Keratinocyte (primary cell): Measurements from ENCODE around the gene ADARB2. TPM values are rescaled to one million over a fixed set of nuclear protein-coding genes. Genes with fewer than 3 reads are reported as not detected.

Experiments
- DNase-seq: peaks from one replicate; pipeline ENCODE4 v3.0.0-alpha.2; 2011; ENCODE audit warnings: low read depth, missing footprints, low spot score
- FAIRE-seq: peaks from 2 replicates; lab custom pipeline; 2011; peaks lifted over from hg19 to GRCh38; lab: Jason Lieb, UNC
- H2AFZ ChIP-seq: 2 replicates; pipeline ENCODE4 v1.6.0; 2012; ENCODE audit warnings: low read length, control low read depth, inconsistent platforms; ENCODE audit not compliant: control insufficient read depth
- H3K27ac ChIP-seq: 2 replicates; pipeline ENCODE4 v1.5.1; 2011; ENCODE audit warnings: low read length; ENCODE audit not compliant: control insufficient read depth, insufficient read depth
- H3K27me3 ChIP-seq: 3 replicates; pipeline ENCODE4 v1.6.0; 2011; ENCODE audit warnings: low read length; ENCODE audit not compliant: control insufficient read depth, insufficient read depth; ENCODE audit errors: extremely low read depth
- H3K36me3 ChIP-seq, 2 experiments: 2 replicates in 1 of 2; 3 replicates in 1 of 2; pipeline ENCODE4 v1.5.1; 2011; ENCODE audit warnings: low read length in 2 of 2, mild to moderate bottlenecking in 1 of 2; ENCODE audit not compliant: control insufficient read depth in 2 of 2, insufficient read depth in 2 of 2; ENCODE audit errors: extremely low read depth in 1 of 2
- H3K4me1 ChIP-seq: 3 replicates; pipeline ENCODE4 v1.5.1; 2011; ENCODE audit warnings: low read length; ENCODE audit not compliant: control insufficient read depth, insufficient read depth; ENCODE audit errors: extremely low read depth
- H3K4me2 ChIP-seq: 3 replicates; pipeline ENCODE4 v1.6.0; 2011; ENCODE audit warnings: low read depth, low read length; ENCODE audit not compliant: control insufficient read depth, insufficient read depth; ENCODE audit errors: extremely low read depth
- H3K4me3 ChIP-seq, 3 experiments: fragments of 200-600 bp in 1 of 3; sonication (generic) in 1 of 3; 2 replicates in 2 of 3; 3 replicates in 1 of 3; pipeline ENCODE4 v1.5.1; 2011 to 2016; ENCODE audit warnings: low read length in 3 of 3, mild to moderate bottlenecking in 3 of 3, control low read depth in 2 of 3, inconsistent platforms in 1 of 3, low read depth in 1 of 3, mixed read lengths in 1 of 3, mixed run types in 1 of 3, moderate library complexity in 1 of 3; ENCODE audit not compliant: control insufficient read depth in 2 of 3, insufficient read depth in 2 of 3; ENCODE audit errors: extremely low read depth in 1 of 3
- H3K79me2 ChIP-seq: 2 replicates; pipeline ENCODE4 v1.6.0; 2012; ENCODE audit warnings: low read length; ENCODE audit not compliant: control insufficient read depth, insufficient read depth
- H3K9ac ChIP-seq: 3 replicates; pipeline ENCODE4 v1.6.0; 2011; ENCODE audit warnings: low read length; ENCODE audit not compliant: control insufficient read depth, insufficient read depth; ENCODE audit errors: extremely low read depth
- H3K9me1 ChIP-seq: 3 replicates; pipeline ENCODE4 v1.6.0; 2011; ENCODE audit warnings: low read length; ENCODE audit not compliant: control insufficient read depth, insufficient read depth; ENCODE audit errors: extremely low read depth
- H3K9me3 ChIP-seq: 2 replicates; pipeline ENCODE4 v1.5.1; 2012; ENCODE audit warnings: low read depth, low read length; ENCODE audit not compliant: control insufficient read depth
- H4K20me1 ChIP-seq: 3 replicates; pipeline ENCODE4 v1.6.0; 2011; ENCODE audit warnings: low read length; ENCODE audit not compliant: control insufficient read depth, insufficient read depth; ENCODE audit errors: extremely low read depth
- EZH2 ChIP-seq: IDR thresholded peaks from one replicate; pipeline ENCODE4 v1.6.1; 2012; ENCODE audit warnings: inconsistent platforms, mild to moderate bottlenecking, low read length, moderate library complexity
- dilution Hi-C: fragments of 300-500 bp; cut with MboI; formaldehyde crosslinking; loops from one replicate; pipeline ENCODE4 v1.7.0; 2020; ENCODE audit warnings: low sequenced_read_pairs; ENCODE audit not compliant: extremely low pct_ligation_motif_present
- polyA plus RNA-seq, 5 experiments: library from polyadenylated mRNA; depleted of rRNA in 3 of 5; stranded (reverse) in 3 of 5; stranded (forward) in 1 of 5; unstranded in 1 of 5; fragments of >200 nt; gene quantifications; 1 replicate in 1 of 5; 2 replicates in 3 of 5; 3 replicates in 1 of 5; pipeline versions ENCODE4 v1.2.1 to v1.2.3, GENCODE V29; 2011 to 2012; ENCODE audit warnings: missing spikeins in 2 of 5, low read depth in 1 of 5, low replicate concordance in 1 of 5
- TF ChIP-seq, protein P1 (sequence below), 3 experiments: IDR thresholded peaks in 1 of 3; conservative IDR thresholded peaks in 1 of 3; optimal IDR thresholded peaks in 1 of 3; 2 replicates in 2 of 3; 3 replicates in 1 of 3; pipeline versions ENCODE3 to v1.5.1; 2011; ENCODE audit warnings: low read length in 3 of 3, mild to moderate bottlenecking in 3 of 3, moderate library complexity in 2 of 3, control low read depth in 1 of 3, inconsistent platforms in 1 of 3; ENCODE audit not compliant: insufficient read depth in 2 of 3; ENCODE audit errors: extremely low read depth in 1 of 3

The ADARB2 gene
- polyA plus RNA-seq, 1 donor (not counting 4 experiments of a cell fraction or from before 2014, with no cell fraction given): not detected

DNA sequence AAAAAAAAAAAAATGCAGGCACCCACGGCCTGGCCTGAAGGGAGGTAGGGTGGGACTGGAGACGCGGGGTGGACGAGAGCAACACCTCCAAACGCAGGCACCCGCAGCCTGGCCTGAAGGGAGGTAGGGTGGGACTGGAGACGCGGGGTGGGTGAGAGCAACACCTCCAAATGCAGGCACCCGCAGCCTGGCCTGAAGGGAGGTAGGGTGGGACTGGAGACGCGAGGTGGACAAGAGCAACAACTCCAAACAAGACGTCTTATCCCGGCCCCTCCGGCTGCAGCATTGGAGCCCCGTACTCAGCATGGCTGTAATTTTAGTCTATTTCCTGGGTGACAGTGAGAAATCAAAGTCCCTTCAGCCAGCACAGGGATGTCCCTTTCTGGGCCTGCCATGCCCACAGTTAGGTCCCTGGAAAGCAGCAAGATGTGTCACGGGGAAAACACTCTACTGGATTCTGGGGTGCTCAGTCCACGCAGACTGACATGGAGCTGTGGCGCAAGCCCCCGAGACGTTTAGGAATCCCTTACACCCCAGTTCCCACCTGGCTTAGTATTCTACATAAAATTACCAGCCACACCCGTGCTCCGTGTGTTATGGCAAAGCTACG lies 561.3 kb downstream of the ADARB2 start:
- dilution Hi-C loops: no loop called here
- H3K4me2 ChIP-seq: no peak overlapping the region
- TF ChIP-seq EZH2: no peak
- TF ChIP-seq, protein P1, sequence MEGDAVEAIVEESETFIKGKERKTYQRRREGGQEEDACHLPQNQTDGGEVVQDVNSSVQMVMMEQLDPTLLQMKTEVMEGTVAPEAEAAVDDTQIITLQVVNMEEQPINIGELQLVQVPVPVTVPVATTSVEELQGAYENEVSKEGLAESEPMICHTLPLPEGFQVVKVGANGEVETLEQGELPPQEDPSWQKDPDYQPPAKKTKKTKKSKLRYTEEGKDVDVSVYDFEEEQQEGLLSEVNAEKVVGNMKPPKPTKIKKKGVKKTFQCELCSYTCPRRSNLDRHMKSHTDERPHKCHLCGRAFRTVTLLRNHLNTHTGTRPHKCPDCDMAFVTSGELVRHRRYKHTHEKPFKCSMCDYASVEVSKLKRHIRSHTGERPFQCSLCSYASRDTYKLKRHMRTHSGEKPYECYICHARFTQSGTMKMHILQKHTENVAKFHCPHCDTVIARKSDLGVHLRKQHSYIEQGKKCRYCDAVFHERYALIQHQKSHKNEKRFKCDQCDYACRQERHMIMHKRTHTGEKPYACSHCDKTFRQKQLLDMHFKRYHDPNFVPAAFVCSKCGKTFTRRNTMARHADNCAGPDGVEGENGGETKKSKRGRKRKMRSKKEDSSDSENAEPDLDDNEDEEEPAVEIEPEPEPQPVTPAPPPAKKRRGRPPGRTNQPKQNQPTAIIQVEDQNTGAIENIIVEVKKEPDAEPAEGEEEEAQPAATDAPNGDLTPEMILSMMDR (optimal IDR thresholded peaks at IDR 0.05 in 1 of 3, IDR thresholded peaks at IDR 0.05 in 1 of 3, conservative IDR thresholded peaks at IDR 0.05 in 1 of 3; ENCODE audit: extremely low read depth in 1 of 3, insufficient read depth in 2 of 3, low read length in 3 of 3): no peak
- no peaks in the 10 kb centered on the region for H4K20me1 ChIP-seq
- DNase-seq (no peak), FAIRE-seq (no peak)
- no peaks in the 10 kb centered on the region for H3K36me3 ChIP-seq
- H3K9me1 ChIP-seq: no peaks in the 10 kb centered on the region
- H3K4me1 ChIP-seq: no peaks in the 10 kb centered on the region
- H3K4me3 ChIP-seq: no peak overlapping the region
- no peak overlapping the region for H3K27ac ChIP-seq
- no peaks in the 10 kb centered on the region for H3K27me3 ChIP-seq
- no peaks in the 10 kb centered on the region for H3K79me2 ChIP-seq
- no peak overlapping the region for H3K9ac ChIP-seq
- H2AFZ ChIP-seq: no peak overlapping the region
- no peaks in the 10 kb centered on the region for H3K9me3 ChIP-seq

DNA sequence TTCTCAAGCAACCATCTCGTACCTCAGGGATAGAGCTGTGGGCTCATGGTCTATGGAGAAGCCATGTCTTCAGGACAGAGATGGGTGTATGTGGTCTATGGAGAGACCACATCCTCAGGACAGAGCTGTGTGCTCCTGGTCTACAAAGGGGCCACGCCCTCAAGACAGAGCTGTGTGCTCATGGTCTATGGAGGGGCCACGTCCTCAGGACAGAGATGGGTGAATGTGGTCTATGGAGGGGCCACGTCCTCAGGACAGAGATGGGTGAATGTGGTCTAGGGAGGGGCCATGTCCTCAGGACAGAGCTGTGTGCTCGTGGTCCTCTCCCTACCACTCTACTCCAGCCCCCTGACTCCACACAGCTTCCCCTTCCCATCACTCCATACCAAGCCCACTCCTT lies 563.3 kb downstream of the ADARB2 start:
- no peaks in the 10 kb centered on the region for H3K27me3 ChIP-seq
- H2AFZ ChIP-seq: no peak overlapping the region
- H3K9ac ChIP-seq: no peak overlapping the region
- no peak overlapping the region for H3K4me3 ChIP-seq
- no peaks in the 10 kb centered on the region for H3K79me2 ChIP-seq
- no peak overlapping the region for H3K27ac ChIP-seq
- H4K20me1 ChIP-seq: no peaks in the 10 kb centered on the region
- H3K9me1 ChIP-seq: no peaks in the 10 kb centered on the region
- dilution Hi-C loops: no loop called here
- no peak for FAIRE-seq
- no peaks in the 10 kb centered on the region for H3K9me3 ChIP-seq
- H3K4me2 ChIP-seq: no peak overlapping the region
- H3K4me1 ChIP-seq: no peaks in the 10 kb centered on the region
- H3K36me3 ChIP-seq: no peaks in the 10 kb centered on the region
- no peak for DNase-seq
- no peak for TF ChIP-seq EZH2
- TF ChIP-seq, protein P1 (optimal IDR thresholded peaks at IDR 0.05 in 1 of 3, IDR thresholded peaks at IDR 0.05 in 1 of 3, conservative IDR thresholded peaks at IDR 0.05 in 1 of 3; ENCODE audit: extremely low read depth in 1 of 3, insufficient read depth in 2 of 3, low read length in 3 of 3): no peak
